Smooth muscle cell (in vitro differentiated cells): ENCODE results near the gene SGF29. TPM values are rescaled to one million over a fixed set of nuclear protein-coding genes. Genes with fewer than 3 reads are reported as not detected.
A peak's percentile ranks its signal among the peaks of the same experiment; 100 is the strongest.

Source experiments
- DNase-seq: peaks from one replicate; lab custom pipeline; 2025; ENCODE audit not compliant: unreplicated experiment; lab: John Stamatoyannopoulos, UW
- H2AFZ ChIP-seq: fragments of 200-600 bp; sonication (generic); 2 replicates; pipeline ENCODE4 v1.6.0; 2016; ENCODE audit warnings: antibody characterized with exemption, low read depth, mild to moderate bottlenecking
- H3F3A ChIP-seq: fragments of 200-600 bp; sonication (generic); 2 replicates; pipeline ENCODE4 v1.6.0; 2017; ENCODE audit warnings: antibody characterized with exemption, low read depth
- H3K27ac ChIP-seq: fragments of 200-600 bp; sonication (generic); 2 replicates; pipeline ENCODE4 v1.5.1; 2016; ENCODE audit warnings: low read depth, mild to moderate bottlenecking
- H3K27me3 ChIP-seq: fragments of 200-600 bp; sonication (generic); 2 replicates; pipeline ENCODE4 v1.6.1; 2016; ENCODE audit warnings: low read depth, mild to moderate bottlenecking
- H3K36me3 ChIP-seq: fragments of 200-600 bp; sonication (generic); 2 replicates; pipeline ENCODE4 v1.5.1; 2016; ENCODE audit warnings: low read depth
- H3K4me1 ChIP-seq: fragments of 200-600 bp; sonication (generic); 2 replicates; pipeline ENCODE4 v1.5.1; 2016; ENCODE audit warnings: low read depth
- H3K4me2 ChIP-seq: fragments of 200-600 bp; sonication (generic); 2 replicates; pipeline ENCODE4 v1.6.0; 2016; ENCODE audit warnings: mild to moderate bottlenecking
- H3K4me3 ChIP-seq: fragments of 200-600 bp; sonication (generic); 2 replicates; pipeline ENCODE4 v1.5.1; 2016; ENCODE audit warnings: mild to moderate bottlenecking
- H3K79me2 ChIP-seq: fragments of 200-600 bp; sonication (generic); 2 replicates; pipeline ENCODE4 v1.6.0; 2016; ENCODE audit warnings: low read depth, mild to moderate bottlenecking
- H3K9ac ChIP-seq: fragments of 200-600 bp; sonication (generic); 2 replicates; pipeline ENCODE4 v1.6.0; 2016; ENCODE audit warnings: low read depth
- H3K9me3 ChIP-seq: fragments of 200-600 bp; sonication (generic); replicated peaks from 2 replicates; pipeline ENCODE4 v1.5.1; 2016; ENCODE audit warnings: low read depth
- H4K20me1 ChIP-seq: fragments of 200-600 bp; sonication (generic); 2 replicates; pipeline ENCODE4 v1.6.0; 2016; ENCODE audit warnings: low read depth
- WGBS: methylation state at CpG from one replicate; pipeline ENCODE4 v1.1.7; 2016; ENCODE audit warnings: low lambda C conversion rate; 5-methylcytosine and 5-hydroxymethylcytosine counted together
- polyA plus RNA-seq: library from polyadenylated mRNA; unstranded; fragments of >200 nt; fragmentation: Nextera tagmentation; extraction: Ambion mirVana; gene quantifications from 2 replicates; pipeline ENCODE4 v1.2.1, GENCODE V29; 2016
- total RNA-seq: library from RNA; depleted of rRNA; stranded (reverse); fragments of >200 nt; gene quantifications from 2 replicates; pipeline ENCODE4 v1.2.3, GENCODE V29; 2014
- TF ChIP-seq, protein P1 (sequence below): fragments of 200-600 bp; sonication (generic); IDR thresholded peaks from 2 replicates; pipeline ENCODE4 v1.5.1; 2017; ENCODE audit warnings: borderline replicate concordance, mild to moderate bottlenecking, antibody characterized with exemption; ENCODE audit not compliant: insufficient read depth, poor library complexity, severe bottlenecking

SGF29 gene
- total RNA-seq = 4.9 and 5.7 TPM in 2 replicates
- 9.4 and 11.9 TPM in 2 replicates for polyA plus RNA-seq

DNA sequence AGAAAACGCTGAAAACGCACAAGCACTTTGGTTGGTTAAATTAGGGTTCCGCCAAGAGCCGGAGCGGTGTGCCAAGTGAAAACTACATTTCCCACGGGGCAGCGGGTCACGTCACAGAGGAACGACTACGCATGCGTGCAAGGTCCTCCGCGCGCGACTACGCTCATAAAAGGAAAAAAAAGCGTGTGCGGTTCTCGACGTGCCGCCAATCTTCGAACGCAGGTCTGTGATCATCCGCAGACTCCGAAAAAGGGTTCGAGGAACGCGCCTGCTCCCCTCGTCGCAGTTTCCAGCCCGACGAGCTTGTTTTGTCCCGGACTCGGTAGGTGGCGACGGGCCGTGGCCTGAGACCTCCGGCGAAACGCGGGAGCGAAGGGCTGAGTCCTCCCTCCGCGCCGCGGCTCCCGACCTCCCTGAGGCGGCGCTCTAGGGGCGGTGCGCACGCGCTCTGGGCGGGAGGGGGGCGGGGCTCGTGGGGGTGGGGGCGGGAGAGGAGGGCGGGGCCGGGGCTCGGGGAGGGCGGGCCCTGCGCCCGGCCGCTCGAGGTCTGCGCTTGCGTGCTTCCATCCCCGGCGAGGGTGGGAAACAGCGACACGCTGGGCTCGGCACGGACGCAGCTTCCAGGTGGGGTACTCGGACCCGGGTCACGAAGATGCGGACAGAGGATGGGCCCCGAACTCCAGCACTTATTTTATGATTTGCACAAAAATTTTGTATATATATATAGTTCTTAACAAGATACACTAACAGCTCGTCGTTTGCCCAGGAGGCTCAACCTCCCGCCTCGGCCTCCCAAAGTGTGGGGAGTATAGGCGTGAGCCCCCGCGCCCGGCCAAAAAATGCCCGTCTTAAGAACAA lies at the start of gene SGF29:
SGF29 (plus strand) TSS at position 145 of the 858 bp plus-strand sequence. CDS start 27,150 bp downstream, outside the sequence.
- Histone ChIP-seq H3K4me2 (peak within 1 kb of the TSS; percentile 92), H3F3A (no peaks in the 10 kb centered on the region), H3K4me3 (peak within 1 kb of the TSS; percentile 70), H3K27me3 (no peaks in the 10 kb centered on the region), H2AFZ (peak within 1 kb of the TSS; percentile 84), H3K27ac (peak within 1 kb of the TSS; percentile 81), H3K79me2 (no peaks in the 10 kb centered on the region), H3K4me1 (peaks cover 3% of the 10 kb centered on the region), H3K9ac (peak within 1 kb of the TSS; percentile 74), H4K20me1 (no peaks in the 10 kb centered on the region), H3K36me3 (no peaks in the 10 kb centered on the region), H3K9me3 (no peaks in the 10 kb centered on the region)
- DNase-seq = peak; percentile 92
- 5% methylated on average over 70 of the region's 88 CpGs for WGBS
- TF ChIP-seq, protein P1, sequence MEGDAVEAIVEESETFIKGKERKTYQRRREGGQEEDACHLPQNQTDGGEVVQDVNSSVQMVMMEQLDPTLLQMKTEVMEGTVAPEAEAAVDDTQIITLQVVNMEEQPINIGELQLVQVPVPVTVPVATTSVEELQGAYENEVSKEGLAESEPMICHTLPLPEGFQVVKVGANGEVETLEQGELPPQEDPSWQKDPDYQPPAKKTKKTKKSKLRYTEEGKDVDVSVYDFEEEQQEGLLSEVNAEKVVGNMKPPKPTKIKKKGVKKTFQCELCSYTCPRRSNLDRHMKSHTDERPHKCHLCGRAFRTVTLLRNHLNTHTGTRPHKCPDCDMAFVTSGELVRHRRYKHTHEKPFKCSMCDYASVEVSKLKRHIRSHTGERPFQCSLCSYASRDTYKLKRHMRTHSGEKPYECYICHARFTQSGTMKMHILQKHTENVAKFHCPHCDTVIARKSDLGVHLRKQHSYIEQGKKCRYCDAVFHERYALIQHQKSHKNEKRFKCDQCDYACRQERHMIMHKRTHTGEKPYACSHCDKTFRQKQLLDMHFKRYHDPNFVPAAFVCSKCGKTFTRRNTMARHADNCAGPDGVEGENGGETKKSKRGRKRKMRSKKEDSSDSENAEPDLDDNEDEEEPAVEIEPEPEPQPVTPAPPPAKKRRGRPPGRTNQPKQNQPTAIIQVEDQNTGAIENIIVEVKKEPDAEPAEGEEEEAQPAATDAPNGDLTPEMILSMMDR = peak; percentile 17

DNA sequence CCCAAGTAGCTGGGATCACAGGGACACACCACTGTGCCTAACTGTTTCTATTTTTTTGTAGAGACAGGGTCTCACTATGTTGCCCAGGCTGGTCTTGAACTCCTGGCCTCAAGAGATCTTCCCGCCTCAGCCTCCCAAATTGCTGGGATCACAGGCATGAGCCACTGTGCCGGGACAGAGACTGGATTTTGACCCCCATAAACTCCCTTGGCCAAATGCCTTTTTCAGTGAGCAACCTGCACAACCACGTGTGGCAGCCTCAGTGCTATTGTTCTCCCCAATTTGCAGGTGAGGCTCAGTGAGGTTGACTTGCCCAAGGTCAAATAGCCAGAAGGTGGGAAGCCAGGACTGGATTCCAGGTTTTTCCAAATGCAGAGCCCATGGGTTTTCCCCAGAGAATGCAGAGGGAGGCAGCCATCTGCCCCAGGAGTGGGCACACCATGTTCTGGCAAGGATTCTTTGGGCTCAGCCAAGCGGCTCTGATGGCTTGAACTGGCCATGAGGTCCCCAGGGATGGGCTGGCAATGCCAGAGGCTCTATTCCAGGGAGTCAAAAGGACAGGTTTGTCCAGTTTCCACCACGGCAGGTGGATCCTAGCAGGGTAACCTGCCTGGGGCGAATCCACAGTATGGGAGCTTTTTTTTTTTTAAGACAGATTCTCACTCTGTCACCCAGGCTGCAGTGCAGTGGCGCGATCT lies 48.9 kb upstream of the SGF29 start:
- no peak overlapping the region for H3K4me2 ChIP-seq
- H3F3A ChIP-seq = no peaks in the 10 kb centered on the region
- no peak for DNase-seq
- TF ChIP-seq, protein P1 = no peak
- H3K4me3 ChIP-seq = no peak overlapping the region
- H3K27me3 ChIP-seq = no peaks in the 10 kb centered on the region
- H3K79me2 ChIP-seq = no peaks in the 10 kb centered on the region
- no peaks in the 10 kb centered on the region for H3K4me1 ChIP-seq
- H3K27ac ChIP-seq = no peak overlapping the region
- H2AFZ ChIP-seq = no peak overlapping the region
- H3K9me3 ChIP-seq = no peaks in the 10 kb centered on the region
- H4K20me1 ChIP-seq = no peaks in the 10 kb centered on the region
- H3K9ac ChIP-seq = no peak overlapping the region
- 66% methylated on average over 8 of the region's 8 CpGs for WGBS
- H3K36me3 ChIP-seq = no peaks in the 10 kb centered on the region

DNA sequence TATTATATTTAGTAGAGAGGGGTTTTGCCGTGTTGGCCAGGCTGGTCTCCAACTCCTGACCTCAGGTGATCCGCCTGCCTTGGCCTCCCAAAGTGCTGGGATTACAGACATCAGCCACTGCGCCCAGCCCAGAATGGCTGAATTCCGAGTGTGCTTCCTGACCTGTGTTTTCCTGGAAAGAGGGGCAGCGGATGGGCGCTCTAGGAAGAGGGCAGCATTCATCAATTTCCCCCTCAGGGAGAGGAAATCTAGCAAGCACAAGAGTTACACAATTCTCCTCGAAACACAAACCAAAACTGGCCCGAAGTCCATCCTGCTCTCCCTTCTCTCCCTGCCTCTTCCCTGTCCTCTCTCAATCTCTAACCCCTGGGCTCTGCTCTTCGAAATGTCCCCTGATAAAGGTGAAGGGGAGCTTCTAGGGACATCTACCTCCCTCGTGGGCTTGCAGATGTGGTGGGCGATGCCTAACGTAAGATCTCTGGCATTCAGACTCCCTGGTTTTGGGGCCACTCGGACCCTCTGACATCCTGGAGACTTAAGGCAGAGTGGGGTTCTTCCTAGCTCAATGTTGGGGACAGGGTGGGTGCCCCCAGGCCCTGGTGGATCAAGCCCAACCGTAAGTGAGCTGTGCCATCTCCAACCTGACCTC lies 48.1 kb upstream of the SGF29 start:
- TF ChIP-seq, protein P1 = no peak
- H3K27ac ChIP-seq = no peak overlapping the region
- no peaks in the 10 kb centered on the region for H4K20me1 ChIP-seq
- H3K9ac ChIP-seq = no peak overlapping the region
- no peak for DNase-seq
- no peaks in the 10 kb centered on the region for H3K9me3 ChIP-seq
- no peak overlapping the region for H2AFZ ChIP-seq
- H3K4me2 ChIP-seq = no peak overlapping the region
- 86% methylated on average over 14 of the region's 14 CpGs for WGBS
- no peaks in the 10 kb centered on the region for H3K27me3 ChIP-seq
- H3K4me1 ChIP-seq = no peaks in the 10 kb centered on the region
- no peaks in the 10 kb centered on the region for H3F3A ChIP-seq
- H3K79me2 ChIP-seq = no peaks in the 10 kb centered on the region
- H3K4me3 ChIP-seq = no peak overlapping the region
- H3K36me3 ChIP-seq = no peaks in the 10 kb centered on the region
